Osteoblast (primary cell): Measurements from ENCODE around the gene PRKCSH. TPM values are rescaled to one million over a fixed set of nuclear protein-coding genes. Genes with fewer than 3 reads are reported as not detected.

Experiments used
- DNase-seq: peaks from one replicate; pipeline ENCODE4 v3.0.0; 2011; ENCODE audit warnings: low spot score, mixed read lengths; ENCODE audit not compliant: insufficient read length; ENCODE audit errors: missing footprints
- H2AFZ ChIP-seq: 2 replicates; pipeline ENCODE4 v1.6.0; 2011; ENCODE audit warnings: mild to moderate bottlenecking, low read length
- H3K27ac ChIP-seq: 2 replicates; pipeline ENCODE4 v1.5.1; 2011; ENCODE audit warnings: mild to moderate bottlenecking, low read depth, low read length, moderate library complexity
- H3K27me3 ChIP-seq: 2 replicates; pipeline ENCODE4 v1.6.0; 2012; ENCODE audit warnings: mild to moderate bottlenecking, control low read depth, inconsistent platforms, low read length, moderate library complexity; ENCODE audit not compliant: insufficient read depth
- H3K36me3 ChIP-seq: 2 replicates; pipeline ENCODE4 v1.5.1; 2011; ENCODE audit warnings: mild to moderate bottlenecking, low read length, control low read depth, moderate library complexity; ENCODE audit not compliant: insufficient read depth
- H3K4me1 ChIP-seq: 2 replicates; pipeline ENCODE4 v1.5.1; 2011; ENCODE audit warnings: mild to moderate bottlenecking, low read length, control low read depth, moderate library complexity; ENCODE audit not compliant: insufficient read depth
- H3K4me2 ChIP-seq: 2 replicates; pipeline ENCODE4 v1.6.0; 2011; ENCODE audit warnings: mild to moderate bottlenecking, low read length; ENCODE audit not compliant: insufficient read depth
- H3K4me3 ChIP-seq: fragments of 200-600 bp; sonication (generic); 3 replicates; pipeline ENCODE4 v1.5.1; 2012; ENCODE audit warnings: mild to moderate bottlenecking, low read length, inconsistent platforms; ENCODE audit not compliant: insufficient read depth
- H3K79me2 ChIP-seq: 2 replicates; pipeline ENCODE4 v1.6.0; 2012; ENCODE audit warnings: mild to moderate bottlenecking, low read length, control low read depth, inconsistent platforms; ENCODE audit not compliant: insufficient read depth
- H3K9me3 ChIP-seq: 2 replicates; pipeline ENCODE4 v1.5.1; 2011; ENCODE audit warnings: low read depth, low read length, control low read depth
- H4K20me1 ChIP-seq: 2 replicates; pipeline ENCODE4 v1.6.0; 2012; ENCODE audit warnings: mild to moderate bottlenecking, low read length, control low read depth; ENCODE audit not compliant: insufficient read depth
- CTCF ChIP-seq: IDR thresholded peaks from 2 replicates; pipeline ENCODE4 v1.5.1; 2011; ENCODE audit warnings: mild to moderate bottlenecking, low read depth, low read length, moderate library complexity; ENCODE audit errors: extremely low read depth
- total RNA-seq: library from RNA; depleted of rRNA; stranded (reverse); fragments of >200 nt; gene quantifications from 2 replicates; pipeline ENCODE4 v1.2.3, GENCODE V29; 2012

The PRKCSH gene
- total RNA-seq, 1 donor: 117 TPM

GRCh38 chr19:11408591-11408990 is 26.8 kb upstream of the PRKCSH start:
- Histone ChIP-seq H4K20me1 (no peaks in the 10 kb centered on the region), H3K4me2 (no peak overlapping the region), H3K36me3 (no peaks in the 10 kb centered on the region), H2AFZ (no peak overlapping the region), H3K79me2 (no peaks in the 10 kb centered on the region), H3K9me3 (no peaks in the 10 kb centered on the region), H3K27ac (no peak overlapping the region), H3K27me3 (no peaks in the 10 kb centered on the region), H3K4me3 (no peak overlapping the region), H3K4me1 (no peaks in the 10 kb centered on the region)
- peak; percentile 13 for DNase-seq
- no peak for TF ChIP-seq CTCF

- Histone ChIP-seq H4K20me1 (no peaks in the 10 kb centered on the region), H3K4me3 (no peak overlapping the region), H3K27me3 (no peaks in the 10 kb centered on the region), H2AFZ (no peak overlapping the region), H3K9me3 (no peaks in the 10 kb centered on the region), H3K79me2 (no peaks in the 10 kb centered on the region), H3K36me3 (no peaks in the 10 kb centered on the region), H3K27ac (no peak overlapping the region), H3K4me1 (no peaks in the 10 kb centered on the region), H3K4me2 (no peak overlapping the region)
- peak; percentile 14 for DNase-seq
- no peak for TF ChIP-seq CTCF
These were observed 24.8 kb upstream of the PRKCSH start for GRCh38 chr19:11410682-11411081.

GRCh38 chr19:11414544-11414943 is 20.9 kb upstream of the PRKCSH start:
- H3K36me3 ChIP-seq: no peaks in the 10 kb centered on the region
- H2AFZ ChIP-seq: no peak overlapping the region
- no peak overlapping the region for H3K4me2 ChIP-seq
- no peaks in the 10 kb centered on the region for H3K79me2 ChIP-seq
- no peaks in the 10 kb centered on the region for H3K27me3 ChIP-seq
- H4K20me1 ChIP-seq: no peaks in the 10 kb centered on the region
- DNase-seq: peak; percentile 17
- no peak overlapping the region for H3K4me3 ChIP-seq
- H3K4me1 ChIP-seq: peaks cover 4% of the 10 kb centered on the region
- no peak for TF ChIP-seq CTCF
- H3K27ac ChIP-seq: no peak overlapping the region
- no peaks in the 10 kb centered on the region for H3K9me3 ChIP-seq

- Histone ChIP-seq H2AFZ (no peak overlapping the region), H3K79me2 (no peaks in the 10 kb centered on the region), H3K9me3 (no peaks in the 10 kb centered on the region), H3K4me3 (no peak overlapping the region), H3K36me3 (no peaks in the 10 kb centered on the region), H4K20me1 (no peaks in the 10 kb centered on the region), H3K27me3 (no peaks in the 10 kb centered on the region), H3K4me2 (no peak overlapping the region), H3K4me1 (peaks cover 7% of the 10 kb centered on the region), H3K27ac (no peak overlapping the region)
- peak; percentile 66 for DNase-seq
- TF ChIP-seq CTCF: no peak
These were observed 18.9 kb upstream of the PRKCSH start for GRCh38 chr19:11416346-11417052.
